GM21737 (cell line): ENCODE data around the gene GPS2.

Experiments
- ATAC-seq: cut with Tn5 transposase; IDR thresholded peaks from one replicate; pipeline ENCODE4 v1.9.1; 2021; ENCODE audit warnings: mild to moderate bottlenecking, moderate library complexity; ENCODE audit not compliant: unreplicated experiment

The GPS2 gene

GRCh38 chr17:7294614-7295153 lies 20.5 kb downstream of the GPS2 start, which contains the start of gene YBX2:
Gene YBX2 (minus strand): TSS chr17:7294639. CDS start chr17:7294500, 139 bp downstream.
- no peak for ATAC-seq

- ATAC-seq = no peak
Observed at GRCh38 chr17:7293816-7294613, 21.1 kb downstream of the GPS2 start.

GRCh38 chr17:7293159-7293558 lies 22.0 kb downstream of the GPS2 start:
- ATAC-seq = no peak

GRCh38 chr17:7292729-7293128 lies 22.4 kb downstream of the GPS2 start:
- no peak for ATAC-seq

GRCh38 chr17:7292194-7292593 lies 23.0 kb downstream of the GPS2 start:
- ATAC-seq = no peak

GRCh38 chr17:7290685-7291084 lies 24.5 kb downstream of the GPS2 start:
- ATAC-seq = no peak

- ATAC-seq = no peak
Observed at GRCh38 chr17:7290166-7290565, 25.0 kb downstream of the GPS2 start.

- no peak for ATAC-seq
Observed at GRCh38 chr17:7289256-7290032, 25.7 kb downstream of the GPS2 start.

- no peak for ATAC-seq
Observed at GRCh38 chr17:7285679-7286078, 29.5 kb downstream of the GPS2 start.

- no peak for ATAC-seq
Observed at GRCh38 chr17:7284911-7285310, 30.2 kb downstream of the GPS2 start.

GRCh38 chr17:7283471-7284216 lies 31.5 kb downstream of the GPS2 start:
- ATAC-seq = no peak

- ATAC-seq = no peak
Observed at GRCh38 chr17:7282752-7283321, 32.3 kb downstream of the GPS2 start.

- no peak for ATAC-seq
Observed at GRCh38 chr17:7281953-7282751, 33.0 kb downstream of the GPS2 start.

- peak; percentile 48 for ATAC-seq
Observed at GRCh38 chr17:7281074-7281952, 33.8 kb downstream of the GPS2 start, which contains the start of gene SLC2A4. Gene SLC2A4 (plus strand): TSS chr17:7281718. CDS start chr17:7281935, 217 bp downstream.

- peak; percentile 63 for ATAC-seq
Observed at GRCh38 chr17:7280519-7281073, 34.6 kb downstream of the GPS2 start.

GRCh38 chr17:7279448-7279847 lies 35.7 kb downstream of the GPS2 start:
- ATAC-seq = no peak

GRCh38 chr17:7266784-7267183 lies 48.4 kb downstream of the GPS2 start:
- ATAC-seq = no peak

- no peak for ATAC-seq
Observed at GRCh38 chr17:7263801-7264078, 51.4 kb downstream of the GPS2 start.
